ENCODE measurements around the gene PSG1.
"Not testable (repeated sequence)": the region's sequence is repeated elsewhere in the genome, so short reads cannot be mapped to it uniquely, and the experiment has no call there.

DNA sequence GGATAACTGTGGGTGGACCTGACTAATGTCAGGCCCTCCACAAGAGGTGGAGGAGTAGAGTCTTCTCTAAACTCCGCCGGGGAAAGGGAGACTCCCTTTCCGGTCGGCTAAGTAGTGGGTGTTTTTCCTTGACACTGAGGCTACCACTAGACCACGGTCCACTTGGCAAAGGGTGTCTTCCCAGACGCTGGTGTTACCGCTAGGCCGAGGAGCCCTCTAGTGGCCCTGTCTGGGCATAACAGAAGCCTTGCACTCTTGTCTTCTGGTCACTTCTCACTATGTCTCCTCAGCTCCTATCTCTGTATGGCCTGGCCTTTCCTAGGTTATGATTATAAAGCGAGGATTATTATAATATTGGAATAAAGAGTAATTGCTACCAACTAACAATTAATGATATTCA, 43.6 kb upstream of the PSG1 start:
- TF ChIP-seq, protein P1, sequence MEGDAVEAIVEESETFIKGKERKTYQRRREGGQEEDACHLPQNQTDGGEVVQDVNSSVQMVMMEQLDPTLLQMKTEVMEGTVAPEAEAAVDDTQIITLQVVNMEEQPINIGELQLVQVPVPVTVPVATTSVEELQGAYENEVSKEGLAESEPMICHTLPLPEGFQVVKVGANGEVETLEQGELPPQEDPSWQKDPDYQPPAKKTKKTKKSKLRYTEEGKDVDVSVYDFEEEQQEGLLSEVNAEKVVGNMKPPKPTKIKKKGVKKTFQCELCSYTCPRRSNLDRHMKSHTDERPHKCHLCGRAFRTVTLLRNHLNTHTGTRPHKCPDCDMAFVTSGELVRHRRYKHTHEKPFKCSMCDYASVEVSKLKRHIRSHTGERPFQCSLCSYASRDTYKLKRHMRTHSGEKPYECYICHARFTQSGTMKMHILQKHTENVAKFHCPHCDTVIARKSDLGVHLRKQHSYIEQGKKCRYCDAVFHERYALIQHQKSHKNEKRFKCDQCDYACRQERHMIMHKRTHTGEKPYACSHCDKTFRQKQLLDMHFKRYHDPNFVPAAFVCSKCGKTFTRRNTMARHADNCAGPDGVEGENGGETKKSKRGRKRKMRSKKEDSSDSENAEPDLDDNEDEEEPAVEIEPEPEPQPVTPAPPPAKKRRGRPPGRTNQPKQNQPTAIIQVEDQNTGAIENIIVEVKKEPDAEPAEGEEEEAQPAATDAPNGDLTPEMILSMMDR (IDR thresholded peaks at IDR 0.05; ENCODE audit: borderline replicate concordance, extremely low read depth, low read length, poor library complexity, severe bottlenecking): peak; percentile 65
- not testable (repeated sequence) for TF ChIP-seq EZH2 (IDR thresholded peaks at IDR 0.05; ENCODE audit: borderline replicate concordance, low read depth, low read length, severe bottlenecking)

Data from DND-41 (cell line).